GM12878 (cell line): ENCODE results near the gene PRPF18.

ENCODE experiments used
- ATF7 ChIP-seq: fragments of 450-650 bp; IDR thresholded peaks from 2 replicates; pipeline ENCODE4 v1.6.1; 2016; ENCODE audit warnings: low read depth, mild to moderate bottlenecking
- CBX5 ChIP-seq: sonication (generic); IDR thresholded peaks from 2 replicates; pipeline ENCODE4 v1.6.1; 2016; ENCODE audit warnings: low read depth, moderate library complexity, mild to moderate bottlenecking, inconsistent platforms
- CHD1 ChIP-seq: IDR thresholded peaks from 2 replicates; pipeline ENCODE4 v1.6.1; 2012; ENCODE audit warnings: low read depth, low read length, improper control_type of control experiment
- CTCF ChIP-seq, 3 experiments: IDR thresholded peaks in 2 of 3; conservative IDR thresholded peaks in 1 of 3; 2 replicates each; pipeline ENCODE4 v1.5.1; 2011; ENCODE audit warnings: low read depth in 3 of 3, low read length in 3 of 3, mild to moderate bottlenecking in 3 of 3, control low read depth in 2 of 3, moderate library complexity in 2 of 3, inconsistent platforms in 1 of 3, mixed read lengths in 1 of 3; ENCODE audit not compliant: control insufficient read depth in 2 of 3, insufficient read depth in 1 of 3; ENCODE audit errors: extremely low read depth in 1 of 3
- DPF2 ChIP-seq: fragments of 450-650 bp; IDR thresholded peaks from 2 replicates; pipeline ENCODE4 v1.6.1; 2017; ENCODE audit warnings: mild to moderate bottlenecking
- ELK1 ChIP-seq: IDR thresholded peaks from 2 replicates; pipeline ENCODE4 v1.6.1; 2012; ENCODE audit warnings: low read depth, low read length, improper control_type of control experiment
- HDGF ChIP-seq: fragments of 450-650 bp; IDR thresholded peaks from 2 replicates; pipeline ENCODE4 v1.6.1; 2016; ENCODE audit warnings: antibody characterized with exemption
- JUNB ChIP-seq: IDR thresholded peaks from 2 replicates; pipeline ENCODE4 v1.6.1; 2016; ENCODE audit warnings: antibody characterized with exemption, mild to moderate bottlenecking
- MYC ChIP-seq: IDR thresholded peaks from 2 replicates; pipeline ENCODE4 v1.6.1; 2011; ENCODE audit warnings: mild to moderate bottlenecking, low read length, moderate library complexity, inconsistent platforms; ENCODE audit not compliant: insufficient read depth, insufficient replicate concordance, insufficient read length, severe bottlenecking
- NRF1 ChIP-seq: conservative IDR thresholded peaks from 2 replicates; pipeline ENCODE4 v1.6.1; 2011; ENCODE audit warnings: mild to moderate bottlenecking, low read depth, low read length, improper control_type of control experiment
- POLR2A ChIP-seq: IDR thresholded peaks from 2 replicates; pipeline ENCODE4 v1.6.1; 2011; ENCODE audit warnings: low read depth, mild to moderate bottlenecking, low read length
- SMAD1 ChIP-seq: fragments of 450-650 bp; IDR thresholded peaks from 2 replicates; pipeline ENCODE4 v1.6.1; 2018; ENCODE audit warnings: mild to moderate bottlenecking, low read depth; ENCODE audit not compliant: partially characterized antibody
- SRF ChIP-seq, 2 experiments: IDR thresholded peaks; 2 replicates each; pipeline ENCODE4 v1.6.1; 2011; ENCODE audit warnings: low read depth in 2 of 2, low read length in 2 of 2, mild to moderate bottlenecking in 1 of 2, moderate library complexity in 1 of 2
- ZBED1 ChIP-seq: IDR thresholded peaks from 2 replicates; pipeline ENCODE4 v1.6.1; 2016; ENCODE audit warnings: borderline replicate concordance

- TF ChIP-seq CHD1, result no peak
- TF ChIP-seq CTCF (IDR thresholded peaks at IDR 0.05 in 2 of 3, conservative IDR thresholded peaks at IDR 0.05 in 1 of 3; ENCODE audit: control insufficient read depth in 2 of 3, extremely low read depth in 1 of 3, insufficient read depth in 1 of 3, low read depth in 3 of 3, low read length in 3 of 3), result no peak
- TF ChIP-seq POLR2A, result no peak
- TF ChIP-seq ELK1, result no peak
- no peak for TF ChIP-seq MYC
- no peak for TF ChIP-seq CBX5
- TF ChIP-seq DPF2, result no peak
- TF ChIP-seq ATF7, result no peak
- TF ChIP-seq HDGF, result no peak
- TF ChIP-seq SRF (IDR thresholded peaks at IDR 0.05; ENCODE audit: low read depth in 2 of 2, low read length in 2 of 2), result no peak
- TF ChIP-seq NRF1, result no peak
- TF ChIP-seq ZBED1, result no peak
- no peak for TF ChIP-seq SMAD1
- TF ChIP-seq JUNB, result no peak
Observed at GRCh38 chr10:13593535-13593934, 6.8 kb downstream of the PRPF18 start.
